LNCaP clone FGC (cell line): ENCODE measurements around the gene ZDHHC19.
"Not testable (repeated sequence)": the region's sequence is repeated elsewhere in the genome, so short reads cannot be mapped to it uniquely, and the experiment has no call there.

ENCODE experiments used
- DNase-seq: peaks from one replicate; pipeline ENCODE4 v3.0.0-alpha.2; 2011; ENCODE audit warnings: low read depth
- H3K4me3 ChIP-seq: 2 replicates; pipeline ENCODE4 v1.5.1; 2011; ENCODE audit warnings: mild to moderate bottlenecking, low read depth, low read length, control low read depth
- CTCF ChIP-seq: IDR thresholded peaks from 2 replicates; pipeline ENCODE4 v1.5.1; 2012; ENCODE audit warnings: mild to moderate bottlenecking; ENCODE audit not compliant: control insufficient read depth, insufficient read depth; ENCODE audit errors: extremely low read depth

Gene ZDHHC19

GRCh38 chr3:196210673-196211556 is at the start of gene ZDHHC19:
Gene ZDHHC19, minus strand, starts transcription at chr3:196211400. Its CDS starts 85 bp downstream, at chr3:196211315.
- no peak within 1 kb of the TSS for H3K4me3 ChIP-seq
- TF ChIP-seq CTCF = no peak
- no peak for DNase-seq

- no peak overlapping the region for H3K4me3 ChIP-seq
- no peak for TF ChIP-seq CTCF
- no peak for DNase-seq
These were observed 49.6 kb upstream of the ZDHHC19 start for GRCh38 chr3:196260784-196261183.

- TF ChIP-seq CTCF = no peak
- no peak overlapping the region for H3K4me3 ChIP-seq
- no peak for DNase-seq
These were observed 44.6 kb upstream of the ZDHHC19 start for GRCh38 chr3:196255776-196256175.

- TF ChIP-seq CTCF = no peak
- H3K4me3 ChIP-seq = no peak overlapping the region
- DNase-seq = peak; percentile 10
These were observed 43.4 kb upstream of the ZDHHC19 start for GRCh38 chr3:196254376-196255283.

- H3K4me3 ChIP-seq = no peak overlapping the region
- TF ChIP-seq CTCF = no peak
- no peak for DNase-seq
These were observed 40.7 kb upstream of the ZDHHC19 start for GRCh38 chr3:196251918-196252317.

- H3K4me3 ChIP-seq = no peak overlapping the region
- no peak for TF ChIP-seq CTCF
- no peak for DNase-seq
These were observed 35.6 kb upstream of the ZDHHC19 start for GRCh38 chr3:196246612-196247308.

- not testable (repeated sequence) for DNase-seq, H3K4me3 ChIP-seq
These were observed 33.0 kb upstream of the ZDHHC19 start for GRCh38 chr3:196244166-196244565.
